G401 (cell line): ENCODE measurements around the gene STK33. TPM values are rescaled to one million over a fixed set of nuclear protein-coding genes. Genes with fewer than 3 reads are reported as not detected.

Experiments used
- DNase-seq: peaks from one replicate; pipeline ENCODE4 v3.0.0-alpha.2; 2015; ENCODE audit warnings: low spot score
- in situ Hi-C: cut with HindIII; loops from 2 replicates; pipeline ENCODE4 v1.10.0; 2016; ENCODE audit warnings: low sequenced_read_pairs, mixed read lengths
- total RNA-seq: library from RNA; depleted of rRNA; stranded (reverse); fragments of >200 nt; shearing (Covaris generic); gene quantifications from 2 replicates; pipeline ENCODE4 v1.2.3, GENCODE V29; 2014

Gene STK33
- total RNA-seq, 1 experiment from 2014 or later = 10.0 TPM

GRCh38 chr11:8384199-8384821 lies 209.7 kb downstream of the STK33 start:
- DNase-seq = no peak
- in situ Hi-C loops = no loop called here

- in situ Hi-C loops = no loop called here
- DNase-seq = no peak
Measured at GRCh38 chr11:8383627-8384026, 210.4 kb downstream of the STK33 start.

- in situ Hi-C loops = no loop called here
- DNase-seq = no peak
Measured at GRCh38 chr11:8383227-8383626, 210.8 kb downstream of the STK33 start.

- in situ Hi-C loops = no loop called here
- no peak for DNase-seq
Measured at GRCh38 chr11:8382436-8383053, 211.5 kb downstream of the STK33 start.

GRCh38 chr11:8381871-8382396 lies 212.1 kb downstream of the STK33 start:
- DNase-seq = no peak
- in situ Hi-C loops = no loop called here

GRCh38 chr11:8381343-8381742 lies 212.7 kb downstream of the STK33 start:
- DNase-seq = no peak
- in situ Hi-C loops = no loop called here

GRCh38 chr11:8375932-8376331 lies 218.1 kb downstream of the STK33 start:
- in situ Hi-C loops = no loop called here
- no peak for DNase-seq

- in situ Hi-C loops = no loop called here
Measured at GRCh38 chr11:8375460-8375859, 218.6 kb downstream of the STK33 start.

GRCh38 chr11:8374716-8375115 lies 219.3 kb downstream of the STK33 start:
- in situ Hi-C loops = no loop called here
- no peak for DNase-seq

More at GRCh38 chr11:8375460-8375859, 218.6 kb downstream of the STK33 start:
- DNase-seq = no peak

GRCh38 chr11:8373519-8374432 lies 220.3 kb downstream of the STK33 start:
- DNase-seq = no peak
- in situ Hi-C loops = no loop called here

- DNase-seq = no peak
- in situ Hi-C loops = no loop called here
Measured at GRCh38 chr11:8372641-8373381, 221.2 kb downstream of the STK33 start.

GRCh38 chr11:8371516-8371884 lies 222.5 kb downstream of the STK33 start:
- no peak for DNase-seq
- in situ Hi-C loops = no loop called here

GRCh38 chr11:8370812-8371515 lies 223.1 kb downstream of the STK33 start:
- in situ Hi-C loops = no loop called here
- no peak for DNase-seq

- in situ Hi-C loops = no loop called here
- DNase-seq = no peak
Measured at GRCh38 chr11:8369592-8370205, 224.3 kb downstream of the STK33 start.

- in situ Hi-C loops = no loop called here
- no peak for DNase-seq
Measured at GRCh38 chr11:8368772-8369171, 225.3 kb downstream of the STK33 start.

- no peak for DNase-seq
- in situ Hi-C loops = no loop called here
Measured at GRCh38 chr11:8368194-8368593, 225.8 kb downstream of the STK33 start.

- no peak for DNase-seq
- in situ Hi-C loops = no loop called here
Measured at GRCh38 chr11:8366316-8366715, 227.7 kb downstream of the STK33 start.

- DNase-seq = no peak
- in situ Hi-C loops = no loop called here
Measured at GRCh38 chr11:8365216-8365941, 228.6 kb downstream of the STK33 start.
